ENCODE measurements around the gene WDR18. TPM values are rescaled to one million over a fixed set of nuclear protein-coding genes. Genes with fewer than 3 reads are reported as not detected.

Gene WDR18
- polyA plus RNA-seq, 1 of the 3 experiments (the other 2 are of a cell fraction) = 47.9 TPM

DNA sequence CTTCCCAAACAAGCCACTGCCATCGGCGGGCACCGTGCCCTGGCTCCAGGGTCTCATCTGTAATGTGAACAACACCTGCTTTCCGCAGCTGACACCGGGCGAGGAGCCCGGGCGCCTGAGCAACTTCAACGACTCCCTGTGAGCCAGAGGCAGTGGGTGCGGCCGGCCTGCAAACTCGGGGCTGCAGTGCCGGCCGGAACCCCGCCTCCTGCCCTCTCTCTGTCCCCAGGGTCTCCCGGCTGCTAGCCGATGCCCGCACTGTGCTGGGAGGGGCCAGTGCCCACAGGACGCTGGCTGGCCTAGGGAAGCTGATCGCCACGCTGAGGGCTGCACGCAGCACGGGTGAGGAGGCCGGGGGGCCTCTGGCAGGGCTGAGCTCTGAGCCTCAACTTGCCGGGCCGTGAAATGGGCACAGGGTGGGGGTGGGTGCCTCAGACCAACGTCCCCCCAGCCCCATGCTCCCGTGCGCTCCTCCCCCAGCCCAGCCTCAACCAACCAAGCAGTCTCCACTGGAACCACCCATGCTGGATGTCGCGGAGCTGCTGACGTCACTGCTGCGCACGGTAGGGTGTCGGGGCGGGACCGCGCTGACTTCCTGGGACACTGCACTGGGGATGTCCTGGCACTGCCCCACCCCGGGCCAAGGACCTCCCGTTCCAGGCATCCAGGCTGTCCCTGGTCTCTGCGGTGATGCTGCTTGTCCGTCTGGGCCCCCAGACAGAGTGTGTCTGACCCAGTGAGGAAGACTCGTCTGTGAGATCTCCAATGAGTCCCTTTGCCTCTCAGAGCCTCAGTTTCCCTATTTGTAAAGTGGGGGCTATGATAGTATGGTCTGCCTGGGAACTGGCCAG, 57.9 kb downstream of the WDR18 start:
- ChIA-PET CTCF (interaction anchor here (0.6 to 1.8 kb wide), 7 partner anchors 12 to 202 kb away, joined by 3 to 6 read pairs (median 3); no protein-coding TSS in a partner anchor), POLR2A (interaction anchor here (0.8 to 1.2 kb wide), 3 partner anchors 15 to 62 kb away, joined by 3 to 4 read pairs (median 3); partner anchors contain the start of gene GPX4)
- no peak overlapping the region for H3K4me3 ChIP-seq (ENCODE audit: low read depth in 2 of 2, low read length in 1 of 2)
- no peak overlapping the region for H3K9ac ChIP-seq
- no peaks in the 10 kb centered on the region for H3K27me3 ChIP-seq (ENCODE audit: insufficient read depth)
- no peak overlapping the region for H3K27ac ChIP-seq (ENCODE audit: low read depth in 2 of 2, low read length in 1 of 2)
- TF ChIP-seq, protein P1, sequence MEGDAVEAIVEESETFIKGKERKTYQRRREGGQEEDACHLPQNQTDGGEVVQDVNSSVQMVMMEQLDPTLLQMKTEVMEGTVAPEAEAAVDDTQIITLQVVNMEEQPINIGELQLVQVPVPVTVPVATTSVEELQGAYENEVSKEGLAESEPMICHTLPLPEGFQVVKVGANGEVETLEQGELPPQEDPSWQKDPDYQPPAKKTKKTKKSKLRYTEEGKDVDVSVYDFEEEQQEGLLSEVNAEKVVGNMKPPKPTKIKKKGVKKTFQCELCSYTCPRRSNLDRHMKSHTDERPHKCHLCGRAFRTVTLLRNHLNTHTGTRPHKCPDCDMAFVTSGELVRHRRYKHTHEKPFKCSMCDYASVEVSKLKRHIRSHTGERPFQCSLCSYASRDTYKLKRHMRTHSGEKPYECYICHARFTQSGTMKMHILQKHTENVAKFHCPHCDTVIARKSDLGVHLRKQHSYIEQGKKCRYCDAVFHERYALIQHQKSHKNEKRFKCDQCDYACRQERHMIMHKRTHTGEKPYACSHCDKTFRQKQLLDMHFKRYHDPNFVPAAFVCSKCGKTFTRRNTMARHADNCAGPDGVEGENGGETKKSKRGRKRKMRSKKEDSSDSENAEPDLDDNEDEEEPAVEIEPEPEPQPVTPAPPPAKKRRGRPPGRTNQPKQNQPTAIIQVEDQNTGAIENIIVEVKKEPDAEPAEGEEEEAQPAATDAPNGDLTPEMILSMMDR (IDR thresholded peaks at IDR 0.05) = no peak
- H3K9me2 ChIP-seq = no peaks in the 10 kb centered on the region
- H3K4me2 ChIP-seq = no peak overlapping the region
- H3K79me2 ChIP-seq (ENCODE audit: insufficient read depth) = no peaks in the 10 kb centered on the region
- WGBS (ENCODE audit: low lambda C conversion rate) = 40% methylated on average over 15 of the region's 43 CpGs
- DNase-seq = no peak
- H3F3A ChIP-seq (replicated peaks; ENCODE audit: insufficient read depth) = peaks cover 26% of the 10 kb centered on the region
- H3K36me3 ChIP-seq (replicated peaks in 1 of 2; ENCODE audit: control insufficient read depth in 1 of 2, insufficient read depth in 2 of 2, low read length in 1 of 2) = peaks cover 8% of the 10 kb centered on the region in 2 experiments
- peaks cover 0 to 31% of the 10 kb centered on the region in 2 experiments; a peak in 2 of 4 replicates for H3K4me1 ChIP-seq (ENCODE audit: control insufficient read depth in 1 of 2, insufficient read depth in 2 of 2, low read depth in 1 of 2, low read length in 1 of 2)
- H2AFZ ChIP-seq (ENCODE audit: low read depth) = no peak overlapping the region
- no peaks in the 10 kb centered on the region for H3K9me3 ChIP-seq
- peaks cover 16% of the 10 kb centered on the region for H4K20me1 ChIP-seq (ENCODE audit: insufficient read depth)

DNA sequence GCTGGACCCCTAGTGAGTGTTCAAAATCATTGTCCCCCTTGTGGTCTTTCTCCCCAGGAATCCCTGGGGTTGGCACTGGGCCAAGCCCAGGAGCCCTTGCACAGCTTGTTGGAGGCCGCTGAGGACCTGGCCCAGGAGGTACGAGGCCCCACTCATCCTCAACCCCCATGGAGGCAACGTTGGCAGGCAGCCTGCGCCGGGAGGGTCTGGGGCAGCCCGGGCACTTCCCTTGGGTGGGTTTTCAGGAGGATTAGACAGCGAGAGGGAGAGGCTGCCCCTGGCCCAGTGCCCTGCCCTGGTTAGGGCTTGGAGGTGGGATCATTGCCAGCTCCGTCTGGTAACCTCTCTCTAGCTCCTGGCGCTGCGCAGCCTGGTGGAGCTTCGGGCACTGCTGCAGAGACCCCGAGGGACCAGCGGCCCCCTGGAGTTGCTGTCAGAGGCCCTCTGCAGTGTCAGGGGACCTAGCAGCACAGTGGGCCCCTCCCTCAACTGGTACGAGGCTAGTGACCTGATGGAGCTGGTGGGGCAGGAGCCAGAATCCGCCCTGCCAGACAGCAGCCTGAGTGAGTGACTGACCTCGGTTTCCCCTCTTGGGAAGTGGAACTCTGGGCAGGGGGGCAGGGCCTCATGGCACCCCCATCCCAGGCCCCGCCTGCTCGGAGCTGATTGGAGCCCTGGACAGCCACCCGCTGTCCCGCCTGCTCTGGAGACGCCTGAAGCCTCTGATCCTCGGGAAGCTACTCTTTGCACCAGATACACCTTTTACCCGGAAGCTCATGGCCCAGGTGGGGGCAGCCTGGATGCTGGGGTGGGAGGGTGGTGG, 58.8 kb downstream of the WDR18 start:
- WGBS (ENCODE audit: low lambda C conversion rate) = 44% methylated on average over 8 of the region's 23 CpGs
- POLR2A ChIA-PET = no interaction called here
- no peak overlapping the region for H3K4me2 ChIP-seq

More for the DNA sequence above, 58.8 kb downstream of the WDR18 start:
- Histone ChIP-seq H3K9me2 (no peaks in the 10 kb centered on the region), H3K4me3 (ENCODE audit: low read depth in 2 of 2, low read length in 1 of 2) (no peak overlapping the region), H3K9me3 (no peaks in the 10 kb centered on the region), H3F3A (replicated peaks; ENCODE audit: insufficient read depth) (peaks cover 18% of the 10 kb centered on the region), H3K27ac (ENCODE audit: low read depth in 2 of 2, low read length in 1 of 2) (no peak overlapping the region; a peak in 1 of 4 replicates), H3K27me3 (ENCODE audit: insufficient read depth) (no peaks in the 10 kb centered on the region), H4K20me1 (ENCODE audit: insufficient read depth) (peaks cover 11% of the 10 kb centered on the region), H2AFZ (ENCODE audit: low read depth) (no peak overlapping the region), H3K79me2 (ENCODE audit: insufficient read depth) (no peaks in the 10 kb centered on the region), H3K9ac (no peak overlapping the region), H3K36me3 (replicated peaks in 1 of 2; ENCODE audit: control insufficient read depth in 1 of 2, insufficient read depth in 2 of 2, low read length in 1 of 2) (peaks cover under 1 to 2% of the 10 kb centered on the region in 2 experiments), H3K4me1 (ENCODE audit: control insufficient read depth in 1 of 2, insufficient read depth in 2 of 2, low read depth in 1 of 2, low read length in 1 of 2) (peaks cover 0 to 31% of the 10 kb centered on the region in 2 experiments; a peak in 2 of 4 replicates)
- TF ChIP-seq, protein P1 (IDR thresholded peaks at IDR 0.05) = no peak
- no peak for TF ChIP-seq FOXM1 (IDR thresholded peaks at IDR 0.05; ENCODE audit: low read depth)
- TF ChIP-seq RCOR1 (IDR thresholded peaks at IDR 0.05; ENCODE audit: low read length) = no peak
- no peak for TF ChIP-seq FOSL2 (IDR thresholded peaks at IDR 0.05; ENCODE audit: borderline replicate concordance, low read depth)
- TF ChIP-seq, protein P2, sequence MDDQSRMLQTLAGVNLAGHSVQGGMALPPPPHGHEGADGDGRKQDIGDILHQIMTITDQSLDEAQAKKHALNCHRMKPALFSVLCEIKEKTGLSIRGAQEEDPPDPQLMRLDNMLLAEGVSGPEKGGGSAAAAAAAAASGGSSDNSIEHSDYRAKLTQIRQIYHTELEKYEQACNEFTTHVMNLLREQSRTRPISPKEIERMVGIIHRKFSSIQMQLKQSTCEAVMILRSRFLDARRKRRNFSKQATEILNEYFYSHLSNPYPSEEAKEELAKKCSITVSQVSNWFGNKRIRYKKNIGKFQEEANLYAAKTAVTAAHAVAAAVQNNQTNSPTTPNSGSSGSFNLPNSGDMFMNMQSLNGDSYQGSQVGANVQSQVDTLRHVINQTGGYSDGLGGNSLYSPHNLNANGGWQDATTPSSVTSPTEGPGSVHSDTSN (IDR thresholded peaks at IDR 0.05) = no peak
- TF ChIP-seq JUND (IDR thresholded peaks at IDR 0.05) = no peak
- TF ChIP-seq RXRA (IDR thresholded peaks at IDR 0.05; ENCODE audit: borderline replicate concordance, low read depth) = no peak
- no peak for TF ChIP-seq EZH2phosphoT487 (IDR thresholded peaks at IDR 0.05; ENCODE audit: borderline replicate concordance, low read depth)
- no peak for DNase-seq
- CTCF ChIA-PET = interaction anchor here (0.6 to 1.7 kb wide), 4 partner anchors 11 to 152 kb away, joined by 3 to 5 read pairs (median 3); no protein-coding TSS in a partner anchor

Measured in SK-N-SH (cell line).